Inflammatory macrophage treated with lipopolysaccharide for 1 hour (primary cell): ENCODE data around the gene DNAH3.

Source experiments
- DNase-seq, 2 donors: peaks; one replicate each; pipeline ENCODE4 v3.0.0-alpha.2; 2020 to 2022

Gene DNAH3

GRCh38 chr16:20901068-20901435 lies 249.6 kb downstream of the DNAH3 start:
- DNase-seq, result no peak

GRCh38 chr16:20900299-20901067 lies 250.2 kb downstream of the DNAH3 start, which contains the start of the genes DCUN1D3 and LYRM1:
Gene DCUN1D3 (minus strand): TSS chr16:20900358. CDS start chr16:20862538, 37,820 bp downstream.
Gene LYRM1 (plus strand): TSS chr16:20900771. CDS start chr16:20915556, 14,785 bp downstream.
- peak; percentile 94 for DNase-seq

- peak; percentile 82 to 87 for DNase-seq
These were observed 251.0 kb downstream of the DNAH3 start for GRCh38 chr16:20899477-20900298.

- peak in 1 of 2 donors; percentile 69 for DNase-seq
These were observed 251.6 kb downstream of the DNAH3 start for GRCh38 chr16:20899071-20899470.

- no peak for DNase-seq
These were observed 252.7 kb downstream of the DNAH3 start for GRCh38 chr16:20897922-20898321.

GRCh38 chr16:20897253-20897897 lies 253.3 kb downstream of the DNAH3 start:
- peak; percentile 68 to 88 for DNase-seq

- DNase-seq, result no peak
These were observed 256.3 kb downstream of the DNAH3 start for GRCh38 chr16:20894388-20894787.

- DNase-seq, result no peak
These were observed 260.9 kb downstream of the DNAH3 start for GRCh38 chr16:20889625-20890275.

GRCh38 chr16:20887207-20887606 lies 263.4 kb downstream of the DNAH3 start:
- DNase-seq, result no peak

- no peak for DNase-seq
These were observed 264.3 kb downstream of the DNAH3 start for GRCh38 chr16:20886320-20886719.

- peak; percentile 47 to 67 for DNase-seq
These were observed 266.4 kb downstream of the DNAH3 start for GRCh38 chr16:20884240-20884556.

- no peak for DNase-seq
These were observed 266.9 kb downstream of the DNAH3 start for GRCh38 chr16:20883554-20884239.
